SKM-1 (cell line): ENCODE measurements around the gene CACNA1C.

Experiments
- DNase-seq: peaks from one replicate; lab custom pipeline; 2025; ENCODE audit not compliant: unreplicated experiment; lab: John Stamatoyannopoulos, UW

CACNA1C gene

DNA sequence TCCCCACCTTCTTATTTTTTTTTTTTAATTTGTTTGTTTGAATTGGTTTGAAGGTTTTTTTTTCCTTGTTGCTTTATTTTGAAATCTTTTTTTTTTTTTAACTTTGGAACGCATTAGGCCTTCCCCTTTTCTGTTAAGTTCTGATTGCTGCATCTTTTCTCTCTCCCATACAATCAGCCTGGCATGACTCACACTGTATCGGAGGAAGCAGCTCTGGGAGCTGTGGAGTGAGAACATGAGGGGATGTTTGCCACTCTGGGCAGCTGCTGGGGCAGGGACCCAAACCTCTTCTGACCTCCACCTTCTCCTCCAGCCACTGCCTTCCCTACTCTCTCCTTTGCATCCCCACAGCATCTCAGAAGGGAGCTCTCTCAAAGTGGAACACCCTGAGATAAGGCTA lies 581.7 kb downstream of the CACNA1C start:
- no peak for DNase-seq

DNA sequence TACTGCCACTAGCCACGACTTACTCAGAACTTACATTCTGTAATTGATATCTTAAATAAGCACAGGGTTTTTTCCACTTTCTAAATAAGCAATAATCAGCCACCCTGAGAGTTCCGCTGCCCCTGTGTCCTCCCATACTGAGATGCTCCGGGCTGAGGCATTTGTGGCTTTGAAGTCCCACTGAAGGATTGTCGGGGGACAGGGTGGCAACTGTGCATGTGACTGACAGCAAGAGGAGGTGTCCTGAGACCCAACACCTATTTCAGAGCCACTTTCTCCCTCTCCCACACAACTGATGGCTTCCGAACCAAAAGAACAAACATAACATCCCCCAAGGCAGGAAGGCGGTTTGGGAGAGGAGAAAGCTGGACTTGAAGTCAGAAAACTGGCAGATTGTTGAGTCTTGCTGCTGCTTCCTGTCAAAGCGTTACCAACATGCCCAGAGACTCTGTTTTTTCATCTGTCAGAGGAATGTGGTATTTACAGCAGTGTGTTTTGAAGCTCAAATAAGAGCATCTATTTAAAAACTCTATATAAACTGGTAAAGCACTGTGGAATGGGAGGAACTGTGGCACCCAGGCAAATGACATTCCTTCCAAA lies 584.1 kb downstream of the CACNA1C start:
- DNase-seq, result no peak

DNA sequence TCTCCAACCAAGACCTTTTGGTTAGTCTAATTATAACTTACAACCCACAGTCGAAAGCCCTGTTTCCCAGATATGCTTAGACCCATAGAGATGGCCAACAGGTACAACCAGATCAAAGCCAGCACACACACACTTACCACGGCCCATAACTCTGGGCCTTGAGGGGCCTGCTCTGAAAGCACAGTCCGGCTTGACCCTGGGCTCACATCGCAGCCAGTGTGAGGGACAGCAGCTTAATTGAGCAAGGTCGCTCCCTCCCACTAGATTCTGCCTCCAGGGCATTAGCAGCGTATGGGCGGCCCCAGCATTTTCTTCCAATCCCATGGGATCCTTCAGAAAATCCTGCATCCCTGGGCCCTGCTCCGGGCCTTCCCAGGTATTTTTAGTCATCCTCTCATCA lies 584.6 kb downstream of the CACNA1C start:
- DNase-seq, result no peak

DNA sequence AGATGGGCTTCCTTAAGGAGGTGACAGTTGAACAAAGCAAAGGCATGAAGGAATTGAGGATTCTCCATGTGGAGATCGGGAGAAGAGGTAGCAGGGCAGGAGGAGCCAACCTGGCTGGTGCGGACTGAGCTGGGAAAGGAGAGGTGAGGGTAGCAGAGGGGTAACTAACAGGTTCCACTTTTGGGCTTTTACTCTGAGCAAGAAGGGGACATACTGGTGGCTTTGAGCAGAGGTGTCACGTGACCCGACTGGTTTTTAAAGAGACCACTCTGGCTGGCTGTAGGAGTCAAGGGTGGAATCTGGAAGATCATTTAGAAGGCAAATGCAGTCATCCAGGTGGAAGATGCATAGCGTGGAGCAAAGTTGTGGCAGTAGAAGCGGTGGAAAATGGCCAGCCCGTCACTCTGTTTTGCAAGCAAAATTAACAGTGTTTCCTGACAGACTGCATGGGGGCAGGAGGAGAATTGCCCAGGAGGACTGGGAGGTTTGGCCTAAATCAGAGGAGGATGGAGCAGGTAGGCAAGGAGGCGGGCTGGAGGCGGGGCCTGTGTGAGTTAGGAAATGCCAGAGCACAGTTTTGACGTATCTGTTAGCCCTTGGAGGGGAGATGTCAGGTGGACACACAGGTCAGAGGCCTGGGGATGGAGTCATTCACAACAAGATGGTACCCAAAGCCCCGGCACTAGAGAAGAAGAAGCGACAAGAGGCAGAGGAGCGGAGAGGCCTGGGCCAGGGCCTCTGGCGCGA lies 585.7 kb downstream of the CACNA1C start:
- DNase-seq, result no peak

DNA sequence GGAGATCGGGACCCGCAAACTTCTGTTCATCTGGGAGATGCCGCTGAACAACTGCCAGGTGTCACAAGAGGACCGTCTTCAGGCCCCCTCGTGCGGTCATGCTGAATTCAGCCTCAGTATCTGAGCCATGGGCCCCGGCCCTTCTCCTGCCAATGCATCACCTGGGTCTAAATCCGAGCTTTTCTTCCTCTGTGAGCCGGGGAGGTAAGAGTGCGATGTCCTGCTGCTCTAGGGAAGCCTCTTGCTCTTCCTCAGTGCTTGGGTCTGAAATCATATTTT lies 586.2 kb downstream of the CACNA1C start:
- DNase-seq, result no peak

DNA sequence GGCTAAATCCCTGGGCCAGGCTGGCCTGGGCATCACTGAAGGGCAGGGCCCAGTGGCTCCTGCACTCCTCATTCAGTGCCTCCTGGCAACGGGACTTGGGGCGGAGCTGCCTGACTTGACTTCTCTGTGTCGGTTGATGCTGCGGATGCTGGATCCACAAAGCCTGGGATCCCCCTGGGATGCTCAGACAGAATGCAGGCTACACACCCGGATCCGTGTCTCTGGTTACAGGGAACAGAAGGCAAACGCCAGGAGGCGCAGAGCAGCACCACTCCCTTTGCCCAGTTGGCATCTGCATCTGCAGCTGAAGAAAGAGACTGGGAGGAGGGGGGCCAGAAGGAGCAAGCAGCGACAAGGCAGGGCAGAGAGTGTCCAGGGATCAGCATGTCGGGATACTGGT lies 587.5 kb downstream of the CACNA1C start:
- DNase-seq, result no peak

DNA sequence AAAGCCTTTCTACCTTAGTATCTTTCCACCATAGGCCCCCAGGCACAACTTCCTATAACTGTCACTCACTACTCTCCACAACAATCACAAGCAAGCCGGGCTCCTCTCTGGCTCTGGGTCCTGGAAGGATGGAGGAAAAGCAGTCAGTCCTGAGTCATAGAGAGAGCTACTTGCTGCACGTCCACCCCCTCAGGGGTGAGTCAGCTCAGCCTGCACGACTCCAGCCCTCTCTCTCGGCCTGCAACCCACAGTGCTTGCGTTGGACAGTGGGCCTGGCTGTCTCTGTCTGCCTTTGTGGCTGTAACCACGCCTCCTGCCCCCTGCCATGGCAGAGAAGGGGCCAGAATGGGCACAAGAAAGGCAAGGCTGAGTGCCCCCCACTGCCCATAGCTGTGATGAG lies 587.9 kb downstream of the CACNA1C start:
- DNase-seq, result no peak

DNA sequence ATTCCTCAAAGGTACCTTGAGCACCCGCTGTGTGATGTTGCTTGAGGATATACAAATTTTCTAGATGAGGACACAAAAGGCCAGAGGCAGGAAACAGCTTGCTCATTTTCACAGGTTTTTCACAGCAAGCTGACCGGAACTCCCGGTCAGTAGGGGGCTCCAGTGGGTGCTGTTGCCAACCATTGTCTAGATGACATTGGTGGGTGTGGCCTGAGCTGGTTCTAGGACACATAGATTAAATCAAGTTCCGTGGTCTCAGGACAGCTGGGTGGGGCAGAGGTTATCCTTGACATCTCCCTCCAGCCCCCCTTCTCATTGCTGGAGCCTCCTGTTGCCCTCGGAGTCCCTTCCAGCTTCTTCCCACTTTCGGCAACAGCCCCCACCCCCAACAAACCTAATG lies 588.4 kb downstream of the CACNA1C start:
- DNase-seq, result no peak

DNA sequence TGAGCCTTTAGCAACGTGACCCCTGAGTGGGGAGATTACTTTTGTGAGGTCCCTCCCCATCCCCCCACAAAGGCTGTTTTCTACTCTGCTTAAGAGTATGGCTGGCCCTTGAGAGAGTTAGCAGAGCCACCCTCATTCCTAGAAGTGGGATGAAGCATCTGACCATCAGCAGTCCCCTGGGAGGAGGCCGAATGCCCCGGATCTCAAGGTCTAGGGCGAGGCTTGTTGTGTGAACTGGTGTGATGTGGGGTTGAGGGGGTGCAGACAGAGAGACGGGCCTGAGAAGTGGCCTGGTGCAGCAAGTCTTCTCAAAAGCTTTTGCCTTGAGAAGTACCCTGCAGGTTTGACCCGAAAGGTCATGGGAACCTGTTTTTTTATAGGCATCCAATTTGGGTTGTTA lies 589.0 kb downstream of the CACNA1C start:
- DNase-seq, result no peak

DNA sequence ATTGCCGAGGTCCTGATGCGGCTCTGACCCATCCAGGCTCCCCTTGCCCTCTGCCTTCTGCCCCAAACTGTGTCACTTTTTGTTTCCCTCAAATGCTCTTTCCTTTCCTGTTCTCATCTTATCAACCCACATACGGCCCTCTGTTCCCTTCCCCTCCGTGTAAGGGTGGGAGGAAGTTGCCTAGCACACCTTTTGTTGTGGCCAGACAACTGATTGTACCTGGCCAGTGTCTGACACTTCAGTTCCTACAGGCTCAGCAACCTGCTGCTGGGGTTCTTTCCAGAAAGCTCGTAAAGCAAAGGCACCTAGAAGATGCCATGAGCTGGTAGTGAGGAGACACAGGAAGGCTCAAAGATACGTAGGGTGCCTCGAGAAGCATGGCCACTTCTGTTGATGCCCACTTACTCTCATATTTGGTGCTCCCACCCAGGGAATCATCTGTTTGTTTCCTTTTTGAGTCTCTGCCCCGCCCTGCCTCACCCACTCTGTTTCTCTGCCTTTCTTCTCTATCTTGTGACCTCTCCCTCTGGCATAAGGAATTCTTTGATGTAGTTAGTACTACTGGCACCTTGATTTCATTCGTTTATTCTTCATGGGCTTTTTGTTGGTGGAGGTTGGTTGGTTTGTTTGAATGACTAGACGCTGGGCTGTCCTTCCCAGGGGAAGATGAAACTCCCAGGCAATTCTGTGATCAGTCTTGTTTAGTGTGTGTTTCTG lies 589.5 kb downstream of the CACNA1C start:
- DNase-seq, result no peak

DNA sequence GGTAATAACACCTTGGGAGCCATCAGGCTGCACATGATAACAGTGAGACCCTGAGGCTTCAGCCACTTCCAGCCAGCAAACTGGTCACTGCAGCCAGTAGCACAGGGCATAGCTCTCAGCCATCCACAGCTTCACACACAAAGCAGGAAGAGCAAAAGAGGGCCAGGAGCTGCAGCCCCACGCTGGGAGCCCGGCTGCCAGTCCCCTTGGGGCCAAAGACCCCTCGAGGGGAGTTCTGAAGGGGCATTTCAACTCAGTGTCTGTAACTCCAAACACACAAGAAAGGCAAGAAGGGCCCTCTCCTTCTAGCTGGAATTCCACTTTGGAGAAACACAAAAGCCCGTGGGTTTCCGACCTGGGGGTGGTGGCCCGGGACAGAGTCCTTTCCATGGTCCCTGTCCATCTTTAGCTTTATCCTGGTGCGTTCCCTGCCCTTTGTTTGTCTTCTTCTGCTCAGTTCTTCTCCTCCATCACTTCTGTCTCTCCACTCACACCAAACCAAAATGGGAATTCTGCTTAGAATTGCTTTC lies 590.2 kb downstream of the CACNA1C start:
- DNase-seq, result no peak

DNA sequence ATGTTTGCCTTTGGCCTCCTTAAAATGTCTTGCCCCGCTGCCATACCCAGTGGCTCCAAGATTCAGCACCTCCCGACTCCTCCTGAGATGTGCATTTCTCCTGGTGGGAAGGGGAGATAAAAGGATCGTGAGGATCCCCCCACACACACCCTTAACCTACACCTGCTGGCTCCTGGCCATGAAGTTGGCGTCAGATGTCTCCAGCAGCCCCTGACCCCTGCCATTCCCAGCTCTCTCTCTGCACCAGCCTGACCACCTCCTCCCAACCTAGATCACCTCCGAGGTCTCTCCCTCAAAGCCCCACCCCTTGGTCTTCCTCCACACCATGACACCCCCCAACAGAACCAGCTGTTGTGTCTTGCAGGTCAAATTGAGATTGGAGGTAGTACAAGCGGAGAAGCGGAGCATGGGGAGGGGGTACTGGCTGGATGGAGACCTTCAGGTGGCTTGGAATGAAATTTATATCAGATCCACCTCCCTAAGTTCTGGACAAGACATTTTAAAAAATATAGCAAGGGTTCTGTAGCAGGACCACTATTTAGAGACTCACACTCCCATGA lies 590.9 kb downstream of the CACNA1C start:
- DNase-seq, result no peak

DNA sequence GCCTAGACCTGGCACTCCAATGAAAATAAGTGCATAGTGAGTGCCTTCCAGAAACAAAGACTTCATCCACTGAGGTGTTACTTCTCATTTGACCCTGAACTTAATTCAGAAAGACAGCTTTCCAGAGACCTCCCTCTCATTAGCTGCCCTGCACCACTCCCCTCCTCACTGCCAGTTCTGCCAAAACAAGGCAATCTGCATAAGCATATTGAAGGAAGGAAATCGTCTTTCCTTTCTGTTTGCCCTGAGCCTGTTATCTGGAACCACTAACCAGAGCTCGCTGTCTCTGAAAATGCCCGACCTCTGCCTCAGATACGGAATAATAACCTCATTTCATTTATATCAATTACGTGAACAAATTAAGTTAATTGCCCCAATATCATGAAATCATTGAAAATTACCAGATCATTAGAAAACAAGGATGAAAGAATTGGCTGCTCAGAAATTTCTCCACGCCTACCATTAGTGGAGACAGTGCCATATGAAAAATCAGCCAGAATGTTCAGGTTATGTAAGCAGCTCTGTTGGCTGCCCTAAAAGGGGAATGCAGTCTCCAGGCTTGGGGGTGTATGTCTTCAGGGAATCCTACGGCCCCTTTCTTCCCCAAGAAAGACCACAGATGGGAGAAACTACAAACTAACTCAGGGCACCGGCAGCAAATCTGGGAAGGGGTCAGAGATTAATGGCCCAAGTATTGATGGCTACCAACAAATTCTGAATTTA lies 592.1 kb downstream of the CACNA1C start:
- no peak for DNase-seq

DNA sequence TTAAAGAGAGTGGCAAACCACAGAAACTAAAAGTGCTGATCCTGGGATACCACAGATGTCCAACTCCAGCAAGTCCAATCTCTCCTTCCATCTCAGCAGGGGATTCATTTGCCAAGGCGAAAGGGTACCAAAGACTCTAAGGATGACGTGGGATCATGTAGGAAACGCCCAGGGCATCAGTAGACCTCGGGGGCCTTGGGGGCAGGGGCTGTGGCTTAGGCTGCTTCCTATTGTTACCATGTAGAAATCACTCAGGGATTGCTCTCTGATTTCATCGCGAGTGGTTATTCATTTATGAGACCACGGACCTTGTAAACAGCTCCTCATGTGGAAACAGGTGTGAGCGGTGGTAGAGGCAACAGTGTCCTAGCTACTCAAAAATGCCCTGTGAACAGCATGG lies 592.7 kb downstream of the CACNA1C start:
- DNase-seq, result no peak

DNA sequence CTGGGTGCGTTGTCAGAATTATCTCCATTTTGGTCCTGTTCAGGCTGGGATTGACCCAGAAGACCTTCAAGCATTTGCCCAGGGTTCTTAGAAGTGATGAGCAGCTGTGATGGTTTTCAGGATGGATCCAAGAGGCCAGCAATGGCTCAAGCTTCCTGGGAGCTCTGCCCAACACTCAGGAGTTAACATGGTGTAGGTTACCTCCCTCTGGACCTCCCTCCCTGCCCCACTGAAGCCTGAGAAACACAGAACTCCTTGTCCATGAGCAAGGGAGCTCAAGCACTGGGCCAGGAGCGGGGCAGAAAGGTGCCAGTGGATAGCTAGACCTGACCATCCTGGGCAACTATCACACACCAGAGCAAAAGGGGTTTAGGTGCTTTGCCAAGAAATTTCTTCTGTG lies 593.6 kb downstream of the CACNA1C start:
- no peak for DNase-seq

DNA sequence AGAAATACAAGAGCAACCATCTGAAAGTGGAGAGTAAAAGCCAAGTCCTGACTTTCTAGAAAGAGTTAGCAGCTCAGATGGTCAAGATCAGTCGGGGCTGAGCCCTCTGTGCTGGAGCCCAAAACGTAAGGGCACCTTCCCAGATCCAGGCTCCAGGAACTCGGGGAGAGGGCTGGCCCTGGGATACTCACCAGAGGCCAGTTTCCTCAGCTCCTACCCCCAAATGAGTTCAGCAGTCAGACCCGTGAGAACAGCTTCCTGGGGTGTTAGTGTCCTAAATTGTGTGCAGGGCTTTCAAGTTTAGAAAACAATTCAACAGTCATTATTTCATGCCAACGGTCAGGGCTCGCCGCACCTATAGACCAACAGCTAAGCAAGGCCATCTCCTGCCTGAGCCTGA lies 594.4 kb downstream of the CACNA1C start:
- DNase-seq, result no peak

DNA sequence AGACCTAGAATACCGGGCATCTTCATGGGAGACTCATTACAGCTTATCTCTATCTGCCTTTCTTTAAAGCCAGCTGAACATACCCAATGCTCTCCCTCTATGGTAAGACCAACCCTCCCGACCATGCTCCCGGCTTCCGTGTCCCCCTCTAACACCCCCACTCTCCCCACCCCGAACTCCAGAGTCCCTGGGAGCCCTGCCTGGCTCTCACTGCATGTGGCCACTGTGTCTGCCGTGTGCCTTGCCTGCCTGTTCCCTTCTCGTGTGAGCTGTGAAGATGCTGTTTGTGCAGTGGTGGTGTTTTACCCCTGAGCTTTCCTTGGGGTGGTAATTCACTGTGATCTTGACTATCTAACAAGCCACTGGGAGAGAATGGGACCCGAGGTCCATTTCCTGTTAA lies 595.6 kb downstream of the CACNA1C start:
- no peak for DNase-seq

DNA sequence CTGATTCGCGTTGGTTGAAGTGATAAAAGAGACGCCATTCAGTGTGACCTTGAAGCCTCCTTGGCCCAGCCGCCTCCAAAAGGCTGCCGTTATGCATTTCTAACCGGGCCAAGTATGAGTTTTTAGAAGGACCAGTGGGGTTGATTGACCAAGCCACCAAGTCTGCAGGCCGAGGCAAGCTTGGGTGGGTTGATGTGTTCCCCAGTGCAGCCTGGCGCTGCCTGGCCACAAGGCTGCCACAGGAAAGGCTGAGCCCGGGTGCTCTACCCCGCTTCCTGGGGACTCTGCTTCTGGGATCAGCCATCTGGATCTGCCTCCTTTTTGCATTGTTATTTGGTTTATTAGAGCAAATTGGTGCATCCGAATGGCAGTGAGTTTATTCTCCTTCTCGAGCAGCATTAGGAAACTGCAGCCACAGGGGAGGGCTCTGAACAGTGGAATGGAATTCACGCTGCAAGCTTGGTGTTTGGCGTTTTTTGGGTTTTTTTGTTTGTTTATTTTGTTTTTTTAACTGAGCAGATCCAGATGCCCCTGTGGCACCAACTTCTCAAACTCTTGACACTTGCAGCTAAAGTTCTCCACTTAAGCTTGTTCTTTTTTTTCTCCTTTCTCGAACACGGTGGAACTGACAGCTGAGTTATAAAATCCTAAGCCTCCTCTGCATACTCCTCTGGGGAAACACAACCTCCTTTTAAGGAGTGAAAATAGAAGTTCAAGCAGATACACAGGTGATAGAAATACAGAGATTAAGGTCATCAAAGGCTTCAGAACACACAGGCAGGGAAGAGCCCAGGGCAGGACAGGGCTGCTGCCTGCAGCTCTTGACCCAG lies 596.6 kb downstream of the CACNA1C start:
- DNase-seq, result no peak

DNA sequence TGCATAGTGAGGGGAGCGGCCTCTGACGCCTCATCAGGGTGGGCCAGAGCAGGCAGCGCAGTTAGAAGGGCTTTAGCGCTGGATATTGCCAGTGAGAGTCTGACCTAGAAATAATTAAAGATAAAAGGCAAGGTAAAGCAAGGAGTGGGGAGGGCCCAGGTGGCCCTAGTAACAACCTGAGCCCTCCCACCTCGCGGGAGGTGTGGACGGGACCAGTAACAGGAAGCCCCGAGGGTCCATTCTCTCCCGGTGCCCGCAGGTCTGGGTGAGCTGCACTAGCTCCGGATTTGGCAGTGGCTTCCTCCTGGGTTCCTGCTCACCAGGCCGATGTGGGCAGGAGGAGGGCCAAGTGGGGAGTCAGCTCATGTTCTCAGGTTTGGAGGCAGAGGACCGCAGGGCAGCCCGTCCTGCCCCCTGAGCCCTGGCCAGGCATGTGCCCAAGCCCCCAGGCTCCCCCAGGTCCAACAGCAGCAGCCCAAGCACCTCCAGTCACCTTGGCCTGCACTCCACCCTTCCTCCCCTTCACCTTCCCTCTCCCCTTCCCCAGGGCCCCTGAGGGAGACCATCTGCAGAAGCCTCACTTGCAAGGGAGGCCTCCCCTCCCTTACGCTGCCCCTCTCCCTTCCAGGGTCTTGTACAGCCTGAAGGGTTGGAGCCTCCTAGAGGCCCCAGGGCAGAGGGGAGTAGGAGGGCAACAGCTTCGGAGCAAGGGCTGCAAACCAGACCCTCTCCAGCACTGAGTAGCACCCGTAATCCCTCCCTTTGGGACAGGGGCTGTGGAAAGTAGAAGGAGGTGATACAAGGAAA lies 597.7 kb downstream of the CACNA1C start:
- no peak for DNase-seq
